TTC549 (cell line): ENCODE results near the gene ZNF124.
"Not testable (repeated sequence)": the region's sequence is repeated elsewhere in the genome, so short reads cannot be mapped to it uniquely, and the experiment has no call there.

Experiments
- FAIRE-seq: peaks from 2 replicates; lab custom pipeline; 2012; peaks lifted over from hg19 to GRCh38; lab: Jason Lieb, UNC

Gene ZNF124

DNA sequence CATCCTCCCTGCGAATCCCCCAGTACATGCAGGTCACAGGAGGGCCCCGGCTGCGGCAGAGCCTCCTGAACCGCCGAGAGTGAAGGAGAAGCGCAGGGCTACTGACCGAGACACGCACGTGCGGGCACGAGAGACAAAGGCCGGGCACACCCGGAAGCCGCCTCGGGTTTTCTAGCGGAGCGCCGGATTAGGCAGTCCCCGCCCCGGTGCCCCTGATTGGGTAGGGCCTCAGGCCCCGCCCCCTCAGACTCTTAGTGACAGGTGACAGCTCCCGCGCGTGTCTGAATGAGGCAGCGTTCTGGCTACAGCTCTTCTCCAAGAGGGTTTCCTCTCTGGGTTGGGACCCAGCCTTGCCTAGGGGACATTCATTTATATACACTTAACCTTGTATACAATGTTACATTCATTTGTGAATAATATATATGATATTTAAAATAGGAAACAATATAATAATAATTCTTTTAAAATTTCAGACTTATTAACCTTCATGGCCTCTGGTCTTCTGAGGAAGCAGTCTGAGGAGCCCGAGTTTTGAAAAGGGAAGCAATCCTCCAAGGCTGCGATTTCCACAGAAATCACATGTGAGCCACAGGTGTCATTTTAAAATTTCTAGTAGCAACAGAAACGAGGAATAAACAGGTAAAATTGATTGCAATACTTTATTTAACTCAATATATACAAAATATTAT is at the start of gene ZNF124:
ZNF124 (minus strand) TSS at position 146 of the 689 bp plus-strand sequence; CDS start at position 3, 143 bp downstream.
- FAIRE-seq: peak; percentile 99

DNA sequence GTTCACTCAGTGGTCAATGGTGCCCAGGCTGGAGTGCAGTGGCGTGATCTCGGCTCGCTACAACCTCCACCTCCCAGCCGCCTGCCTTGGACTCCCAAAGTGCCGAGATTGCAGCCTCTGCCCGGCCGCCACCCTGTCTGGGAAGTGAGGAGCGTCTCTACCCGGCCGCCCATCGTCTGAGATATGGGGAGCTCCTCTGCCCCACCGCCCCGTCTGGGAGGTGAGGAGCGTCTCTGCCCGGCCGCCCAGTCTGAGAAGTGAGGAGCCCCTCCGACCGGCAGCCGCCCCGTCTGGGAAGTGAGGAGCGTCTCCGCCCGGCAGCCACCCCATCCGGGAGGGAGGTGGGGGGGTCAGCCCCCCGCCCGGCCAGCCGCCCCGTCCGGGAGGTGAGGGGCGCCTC is 48.5 kb upstream of the ZNF124 start:
- FAIRE-seq: not testable (repeated sequence)

DNA sequence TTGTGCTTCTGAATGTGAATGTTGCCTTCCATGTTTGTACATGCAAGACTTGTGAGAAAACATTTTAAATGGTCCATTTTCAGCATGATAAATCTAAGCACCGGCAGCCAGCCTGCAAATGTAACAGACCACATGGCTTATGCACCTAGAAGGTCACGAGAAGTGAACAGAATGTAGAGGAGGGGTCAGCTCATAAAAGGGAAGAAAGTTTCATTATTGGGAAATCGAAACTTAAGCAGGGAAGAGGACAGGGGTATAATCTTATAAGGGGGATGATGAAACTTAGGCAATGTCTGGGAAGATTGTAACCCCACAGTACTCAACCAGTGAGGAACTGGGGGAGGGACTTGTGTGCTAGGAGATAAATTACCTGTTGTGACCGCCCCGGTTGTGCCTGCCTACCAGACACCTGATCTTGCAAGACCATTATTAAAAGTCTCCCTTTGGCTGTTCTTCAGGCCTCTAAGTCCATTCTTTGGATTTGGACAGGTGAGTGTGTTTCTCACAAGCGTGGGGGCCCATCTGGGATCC is 46.4 kb upstream of the ZNF124 start:
- no peak for FAIRE-seq

DNA sequence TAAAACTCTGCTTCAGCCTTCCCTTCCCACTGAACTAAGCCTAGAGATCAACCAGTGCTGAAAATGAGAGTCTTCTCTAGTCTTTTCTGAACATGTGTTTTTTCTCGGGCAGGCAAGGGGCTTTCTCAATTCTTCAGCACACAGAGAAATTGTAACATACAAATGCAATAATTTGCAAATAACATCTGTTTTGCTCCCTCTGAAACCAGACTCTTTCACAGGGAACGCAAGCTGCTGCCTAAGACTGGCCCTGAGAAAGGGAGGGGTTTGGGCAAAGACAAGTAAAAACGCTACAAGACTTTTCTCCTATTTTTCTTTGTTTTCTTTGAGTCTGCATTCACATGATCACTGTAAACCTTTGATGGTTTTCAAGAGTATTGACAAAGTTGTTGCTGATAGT is 44.4 kb upstream of the ZNF124 start:
- no peak for FAIRE-seq

DNA sequence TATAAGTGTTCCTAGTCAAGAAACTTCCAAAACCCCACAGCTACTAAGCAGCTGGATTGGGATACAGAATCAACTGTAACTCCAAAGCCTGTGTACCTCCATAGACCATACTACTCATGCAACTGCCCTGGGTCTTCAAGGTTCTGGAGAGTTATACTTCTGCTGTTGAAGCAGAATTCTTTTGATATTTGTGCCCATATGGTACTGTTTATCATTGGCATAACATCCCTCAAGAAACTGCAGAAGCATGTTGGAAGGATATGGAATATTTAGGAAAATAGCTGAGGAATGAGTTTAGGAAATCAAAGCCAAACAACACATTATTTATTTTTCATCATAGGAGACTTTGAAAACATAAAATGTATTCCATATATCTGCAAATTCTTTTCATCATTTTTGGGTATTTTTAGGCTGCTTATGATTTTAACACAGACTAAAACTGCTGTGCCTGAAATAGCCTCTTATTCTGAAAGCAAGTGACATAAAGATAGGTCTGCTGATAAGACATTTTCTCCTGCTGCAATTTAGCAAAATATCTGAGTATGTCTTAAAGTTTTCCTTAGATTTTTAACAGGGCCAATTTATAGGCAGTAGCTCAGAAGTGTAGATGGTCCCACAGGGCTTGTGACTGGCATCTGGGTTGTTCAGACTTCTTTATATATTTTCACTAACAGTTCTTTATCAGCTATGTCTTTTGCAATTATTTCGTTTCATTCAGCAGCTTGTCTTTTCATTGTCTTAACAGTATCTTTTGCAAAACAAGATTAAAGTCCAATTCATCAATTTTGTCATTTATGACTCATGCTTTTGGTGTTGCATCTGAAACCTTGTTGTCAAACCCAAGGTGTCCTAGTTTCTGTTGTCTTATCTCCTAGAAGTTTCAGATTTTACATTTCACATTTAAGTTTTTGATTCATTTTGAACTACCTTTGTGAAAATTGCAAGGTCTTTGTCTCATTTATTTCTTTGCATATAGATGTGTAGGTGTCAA is 41.1 kb upstream of the ZNF124 start:
- FAIRE-seq: no peak

DNA sequence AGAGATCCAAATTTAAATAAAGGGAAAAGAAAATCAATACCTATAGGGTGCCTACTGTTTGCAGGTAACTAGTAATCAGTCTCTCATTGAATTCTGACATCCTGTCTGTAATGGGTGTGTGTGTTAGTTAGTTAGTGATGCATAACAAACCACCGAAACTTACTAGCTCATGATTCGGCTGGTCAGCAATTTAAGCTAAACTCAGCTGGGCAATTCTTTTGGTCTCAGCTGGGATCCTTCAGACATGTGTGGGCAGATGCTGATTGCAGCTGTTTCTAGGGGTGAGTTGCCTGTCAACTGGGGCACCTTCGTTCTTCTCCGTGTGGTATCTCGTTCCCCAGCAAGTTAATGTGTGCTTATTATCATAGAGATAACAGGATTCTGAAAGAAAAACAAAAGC is 40.2 kb upstream of the ZNF124 start:
- no peak for FAIRE-seq

DNA sequence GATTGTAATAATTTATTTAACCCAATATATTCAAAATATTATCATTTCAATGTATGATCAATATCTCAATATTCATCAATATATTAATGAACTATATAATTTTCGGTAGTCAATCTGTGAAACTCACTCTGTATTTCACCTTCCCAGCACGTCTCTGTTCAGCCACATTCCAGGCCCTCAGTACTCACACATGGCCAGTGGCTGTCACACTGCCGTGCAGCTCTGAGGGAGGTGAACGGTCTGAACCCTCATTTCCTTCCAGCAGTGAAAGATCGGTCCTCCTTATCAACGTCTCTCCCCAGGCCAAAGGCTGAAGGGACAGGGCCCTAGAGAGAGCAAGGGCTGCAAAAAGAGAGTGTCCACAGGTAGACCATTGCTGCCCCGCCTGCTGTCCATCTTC is 39.5 kb upstream of the ZNF124 start:
- no peak for FAIRE-seq

DNA sequence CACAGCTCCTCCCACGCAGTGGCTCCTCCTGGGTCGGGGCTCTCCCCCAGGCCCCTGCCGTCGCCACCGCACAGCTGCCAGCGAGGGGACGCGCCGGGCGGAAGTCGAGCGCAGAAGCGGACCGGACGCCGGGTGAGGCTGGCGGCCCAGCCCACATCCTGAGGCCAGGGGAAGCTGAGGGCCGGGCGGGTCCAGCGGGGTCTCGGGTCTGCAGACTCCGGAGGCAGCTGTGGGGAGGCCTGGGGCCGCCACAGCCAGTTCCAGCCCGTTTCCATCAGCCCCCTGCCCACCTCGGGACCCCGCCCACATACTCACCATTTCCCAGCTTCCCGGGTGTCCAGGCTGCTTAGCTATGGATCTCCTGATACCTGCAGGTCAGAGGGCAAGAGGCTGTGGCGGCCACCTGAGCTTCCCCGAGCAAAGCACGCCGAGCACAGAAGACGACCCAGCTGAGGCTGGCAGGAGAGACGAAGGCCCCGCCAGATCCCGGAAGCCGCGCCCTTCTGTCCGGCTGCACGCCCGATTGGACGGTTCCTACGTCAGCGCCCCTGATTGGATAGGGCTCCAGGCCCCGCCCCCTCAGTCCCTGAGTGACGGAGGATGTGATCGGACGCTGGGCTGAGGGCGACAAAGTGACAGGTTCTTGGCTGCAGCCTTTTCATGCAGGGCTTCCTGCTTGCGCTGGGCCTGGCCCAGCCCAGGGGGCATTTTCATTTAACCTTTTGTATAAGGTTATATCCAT is 38.7 kb upstream of the ZNF124 start:
- FAIRE-seq: peak; percentile 96

DNA sequence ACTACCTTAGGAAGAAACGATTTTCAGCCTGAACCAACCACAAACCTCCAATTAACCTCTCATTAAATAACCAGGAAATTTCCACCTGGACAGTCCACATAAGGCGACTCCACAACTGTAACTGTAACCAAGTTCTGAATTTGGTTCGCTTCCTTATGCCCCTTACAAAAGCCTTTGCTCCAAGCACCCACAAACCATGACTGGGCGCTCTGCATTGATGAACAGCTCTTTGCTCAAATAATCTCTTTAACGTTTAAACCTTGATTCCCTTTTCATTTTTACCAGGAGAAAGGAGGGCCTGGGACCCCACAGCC is 38.2 kb upstream of the ZNF124 start:
- no peak for FAIRE-seq

DNA sequence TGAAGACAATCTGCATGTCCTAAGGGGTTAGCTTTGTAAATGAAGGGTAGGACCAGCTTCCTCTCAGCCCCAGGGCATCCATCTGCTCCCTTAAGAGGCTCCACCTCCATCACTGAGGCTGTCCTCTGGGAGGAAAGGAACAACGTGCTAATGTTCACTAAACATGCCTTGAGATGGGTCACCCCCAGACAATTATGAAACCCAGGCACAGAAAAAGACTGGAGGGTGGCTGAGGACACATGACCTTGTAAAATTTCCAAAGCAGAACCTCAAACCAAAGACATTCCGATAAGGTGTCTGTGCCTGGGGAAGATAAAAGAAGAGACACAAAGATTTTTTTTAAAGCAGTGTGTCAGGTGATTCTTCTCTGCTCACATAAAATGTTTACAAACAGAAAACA is 37.6 kb upstream of the ZNF124 start:
- FAIRE-seq: no peak

DNA sequence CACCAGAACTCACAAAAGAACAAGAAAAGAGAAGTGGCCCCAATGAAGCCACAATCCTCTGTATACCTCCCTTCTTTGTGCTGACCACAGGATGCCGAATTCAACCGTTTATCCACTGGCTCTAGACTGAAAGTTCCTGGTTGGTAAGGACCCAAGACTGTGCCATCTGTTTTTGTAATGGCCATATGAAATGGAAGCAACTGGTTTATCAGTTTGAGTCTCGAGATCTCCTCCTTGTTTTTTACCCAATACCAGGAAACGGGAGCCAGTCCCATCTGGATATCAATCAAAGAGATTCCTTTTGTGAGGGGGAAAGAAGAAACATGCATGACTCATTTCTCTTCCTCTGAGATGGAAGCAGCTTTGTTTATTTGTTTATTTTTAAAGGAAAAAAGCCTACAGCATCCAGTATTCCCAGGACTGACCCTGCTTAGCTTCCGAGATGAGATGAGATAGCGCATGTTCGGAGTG is 32.4 kb upstream of the ZNF124 start:
- FAIRE-seq: no peak

DNA sequence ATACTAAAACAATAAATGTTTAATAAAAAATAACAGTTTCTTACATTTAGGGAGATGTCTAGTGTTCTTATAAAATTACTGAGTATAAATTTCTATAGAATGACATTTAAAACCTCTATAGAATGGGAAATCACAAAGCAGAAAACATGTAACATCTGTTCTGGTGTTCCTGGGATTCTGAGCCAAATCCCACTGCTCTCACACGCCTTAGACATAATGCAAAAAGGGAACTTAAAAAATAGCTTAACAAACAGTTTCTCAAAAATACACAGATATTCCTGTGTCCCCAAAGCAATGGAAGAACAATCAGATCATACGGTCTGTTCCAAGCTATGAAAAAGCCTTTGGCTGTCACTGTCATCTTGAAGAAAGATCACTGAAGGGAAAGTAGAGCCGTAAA is 27.0 kb upstream of the ZNF124 start:
- peak; percentile 23 for FAIRE-seq

DNA sequence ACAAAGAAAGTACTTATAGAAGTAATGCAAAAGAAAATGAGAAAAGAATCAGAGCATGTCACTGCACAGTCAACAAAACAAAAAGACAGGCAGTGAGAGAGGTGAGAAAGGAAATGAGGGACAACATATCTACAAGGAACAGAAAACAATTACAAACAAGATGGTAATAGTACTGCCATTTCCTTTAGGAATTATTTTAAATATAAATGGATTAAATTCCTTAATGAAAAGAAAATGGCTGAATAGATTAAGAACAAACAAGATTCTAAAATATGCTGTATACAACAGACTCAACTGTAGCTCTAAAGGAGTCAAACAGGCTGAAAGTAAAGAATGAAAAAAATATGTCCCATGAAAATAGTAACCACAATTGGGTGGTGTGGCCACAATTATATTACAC is 22.1 kb upstream of the ZNF124 start:
- FAIRE-seq: peak; percentile 15

DNA sequence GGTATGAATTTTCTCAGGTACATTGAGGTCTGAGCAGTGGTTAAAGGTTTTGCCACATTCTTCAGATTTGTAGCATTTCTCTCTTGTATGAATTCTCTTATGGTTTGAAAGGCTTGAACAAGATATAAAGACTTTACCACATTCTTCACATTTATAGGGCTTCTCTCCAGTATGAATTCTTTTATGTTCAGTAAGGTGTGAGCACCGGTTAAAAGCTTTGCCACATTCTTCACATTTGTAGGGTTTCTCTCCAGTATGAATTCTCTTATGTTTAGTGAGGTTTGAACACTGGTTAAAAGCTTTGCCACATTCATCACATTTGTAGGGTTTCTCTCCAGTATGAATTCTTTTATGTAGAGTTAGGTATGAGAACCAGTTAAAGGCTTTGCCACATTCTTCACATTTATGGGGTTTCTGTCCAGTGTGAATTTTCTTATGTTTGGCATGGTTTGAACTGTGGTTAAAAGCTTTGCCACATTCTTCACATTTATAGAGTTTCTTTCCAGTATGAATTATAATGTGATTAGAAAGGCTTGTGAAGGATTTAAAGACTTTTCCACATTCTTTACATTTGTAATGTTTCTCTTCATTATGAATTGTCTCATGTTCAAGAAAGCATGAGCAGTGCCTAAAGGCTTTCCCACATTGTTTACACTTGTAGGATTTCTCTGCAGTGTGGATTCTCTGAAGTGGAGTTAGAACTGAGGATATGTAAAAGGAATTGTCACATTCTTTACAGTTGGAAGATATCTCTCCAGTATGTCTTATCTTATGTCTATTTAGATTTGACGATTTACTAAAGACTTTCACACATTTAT is 18.4 kb upstream of the ZNF124 start:
- FAIRE-seq: no peak

DNA sequence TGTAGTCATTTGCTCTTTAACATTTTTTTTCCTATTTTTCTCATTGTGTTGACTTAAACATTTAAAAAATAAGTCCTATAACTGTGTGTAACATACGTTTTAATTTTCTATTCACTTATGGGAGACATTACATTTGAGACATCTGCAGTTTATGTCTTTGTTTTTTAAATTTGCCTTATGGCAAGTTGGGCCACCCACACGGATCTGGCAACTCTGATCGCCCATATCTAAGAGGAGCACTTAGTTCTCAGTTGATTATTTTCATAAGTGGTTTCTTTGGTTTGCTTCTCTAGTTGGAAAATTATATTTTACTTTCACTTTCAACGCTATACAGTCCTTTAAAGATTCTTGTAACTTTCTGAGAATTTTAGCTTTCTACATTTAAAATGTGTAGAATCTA is 13.8 kb upstream of the ZNF124 start:
- no peak for FAIRE-seq

DNA sequence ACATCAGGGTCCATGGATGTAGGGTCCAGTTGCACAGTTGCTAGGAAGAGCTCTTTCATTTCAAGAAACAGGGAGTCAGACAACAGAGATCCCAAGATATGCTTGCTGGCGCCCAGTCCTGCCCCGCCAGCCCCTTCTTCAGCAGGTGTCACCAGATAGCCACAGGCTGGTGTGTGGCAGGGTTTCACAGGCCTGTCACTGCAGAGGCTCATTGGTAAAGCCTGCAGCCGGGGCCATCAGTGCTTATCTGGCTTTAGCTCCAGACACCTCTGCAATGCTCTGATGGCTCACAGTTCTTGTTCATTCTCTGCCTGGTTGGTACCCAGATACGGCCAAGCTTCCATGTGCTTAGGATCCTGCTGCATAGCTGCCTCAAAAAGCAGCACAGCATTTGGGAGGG is 12.4 kb upstream of the ZNF124 start:
- no peak for FAIRE-seq

DNA sequence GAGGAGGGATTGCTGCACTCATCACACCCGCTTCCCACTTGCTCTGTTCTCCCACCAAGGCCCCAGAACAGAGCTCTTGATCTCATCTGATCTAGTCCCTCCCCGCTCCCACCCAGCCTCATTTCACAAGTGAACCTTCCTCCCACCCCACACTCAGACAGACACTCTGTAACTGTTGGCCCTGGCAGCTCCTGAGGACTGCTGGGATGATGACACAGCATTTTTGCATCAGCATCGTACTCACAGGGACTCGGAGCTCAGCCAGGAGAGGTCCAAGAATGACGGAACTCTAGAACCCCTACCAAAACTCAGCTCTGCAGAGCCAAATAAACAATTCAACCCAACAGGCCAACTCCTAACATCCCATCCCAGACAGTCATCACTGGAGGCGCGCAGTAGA is 11.2 kb upstream of the ZNF124 start:
- FAIRE-seq: no peak

DNA sequence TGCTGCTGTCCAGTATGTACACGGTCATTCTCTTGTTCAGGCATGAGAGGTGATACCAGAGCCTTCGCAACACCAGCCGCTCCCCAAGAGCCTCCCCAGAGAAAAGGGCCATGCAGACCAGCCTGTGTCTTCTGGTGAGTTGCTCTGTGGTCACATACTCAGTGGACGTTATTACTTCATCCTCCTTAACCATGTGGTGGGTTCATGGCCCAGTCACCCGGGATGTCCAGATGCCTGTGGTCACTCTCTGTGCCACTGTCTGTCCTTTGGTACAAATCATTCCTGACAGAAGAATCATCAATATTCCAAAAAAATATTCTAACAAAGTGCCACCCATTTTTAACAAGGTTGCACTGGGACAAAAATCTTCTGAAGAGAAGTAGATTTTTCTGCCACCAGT is 8.8 kb upstream of the ZNF124 start:
- FAIRE-seq: no peak

DNA sequence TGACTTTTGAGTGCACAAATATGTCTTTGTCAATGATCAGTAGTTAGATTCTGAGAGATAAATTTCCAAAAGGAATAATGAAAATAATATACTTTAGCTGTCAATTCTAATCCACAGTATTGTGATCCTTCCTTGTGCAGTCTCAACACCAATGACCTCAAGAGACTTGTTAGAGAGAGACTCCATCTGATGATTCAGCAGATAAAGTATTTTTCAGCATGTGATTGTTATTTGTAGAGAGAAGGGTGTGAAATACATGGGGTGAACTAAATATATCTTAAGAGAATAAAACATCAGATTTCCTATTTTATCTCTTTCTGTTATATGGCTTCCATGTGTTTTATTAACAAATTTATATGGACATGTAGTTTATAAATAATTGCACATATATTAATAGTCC is 5.9 kb upstream of the ZNF124 start:
- no peak for FAIRE-seq

DNA sequence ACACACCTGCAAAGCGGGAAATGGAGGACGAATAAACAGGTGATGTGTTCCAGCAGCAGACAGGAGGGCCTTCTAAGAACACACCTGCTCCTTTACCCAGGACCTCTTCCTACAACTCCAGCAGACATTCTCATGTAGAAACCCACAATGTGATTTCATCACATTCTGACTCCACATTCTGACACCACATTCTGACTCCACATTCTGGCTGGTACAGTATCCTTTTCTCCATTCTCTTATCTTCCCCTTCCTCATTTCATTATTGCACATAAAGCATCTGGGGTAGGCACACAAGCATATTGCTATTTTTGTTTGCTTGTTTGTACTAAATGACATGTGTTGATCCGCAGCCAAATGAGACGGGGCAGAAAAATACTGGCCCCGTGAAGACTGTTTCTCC is 3.6 kb upstream of the ZNF124 start:
- FAIRE-seq: no peak

DNA sequence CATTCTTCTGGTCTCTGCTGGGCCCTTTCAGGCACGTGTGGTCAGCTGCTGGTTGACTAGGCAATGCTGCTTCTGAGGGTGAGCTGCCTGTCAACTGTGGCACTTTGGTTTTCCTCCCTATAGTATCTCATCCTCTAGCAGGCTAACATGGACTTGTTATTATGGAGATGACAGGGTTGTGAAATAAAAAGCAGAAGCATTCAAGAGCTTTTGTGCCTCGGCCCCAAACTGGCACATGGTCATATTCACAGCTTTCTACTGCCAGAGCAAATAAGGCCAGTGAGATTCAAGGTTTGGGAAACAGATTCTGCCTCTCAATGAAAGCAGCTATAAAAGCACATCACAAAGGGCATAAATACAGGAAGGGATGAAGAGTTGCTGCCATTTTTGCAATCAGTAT is 1.6 kb upstream of the ZNF124 start:
- FAIRE-seq: no peak

DNA sequence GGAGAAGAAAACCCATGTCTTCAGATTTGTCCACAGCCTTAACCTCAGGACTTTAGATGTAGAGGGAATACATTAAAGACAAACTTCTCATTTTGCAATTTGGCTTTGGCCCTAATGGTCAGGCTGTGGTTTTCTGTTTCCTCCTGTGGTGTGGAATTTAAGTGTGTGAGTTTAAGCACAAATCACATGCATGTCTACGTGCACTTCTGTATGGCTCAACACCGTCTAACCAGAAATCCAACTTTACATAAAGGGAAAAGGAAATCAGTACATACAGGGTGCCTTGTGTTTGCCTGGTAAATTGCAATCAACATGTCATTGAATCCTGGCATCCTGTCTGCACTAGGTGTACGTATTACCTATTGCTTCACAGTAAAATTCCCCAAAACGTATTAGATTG is 1.2 kb upstream of the ZNF124 start:
- no peak for FAIRE-seq
